Naive thymus-derived CD4-positive, alpha-beta T cell (primary cell): ENCODE results near the gene FOXA3. TPM values are rescaled to one million over a fixed set of nuclear protein-coding genes. Genes with fewer than 3 reads are reported as not detected.
A peak's percentile ranks its signal among the peaks of the same experiment; 100 is the strongest.

Experiments used
- ATAC-seq: fragments of 150-1000 bp; cut with Tn5 transposase; 2 replicates; pipeline ENCODE4 v1.10.0; 2021; ENCODE audit warnings: mild to moderate bottlenecking, moderate library complexity
- CTCF ChIA-PET: fragments of 350-600 bp; sonication (Branson Sonifier 250); formaldehyde crosslinking; loops from one replicate; lab custom pipeline; 2021; ENCODE audit warnings: antibody characterized with exemption; lab: Charles Lee
- POLR2A ChIA-PET: fragments of 350-600 bp; sonication (Branson Sonifier 250); formaldehyde crosslinking; loops from one replicate; lab custom pipeline; 2021; ENCODE audit warnings: antibody characterized with exemption, inconsistent platforms; lab: Charles Lee
- DNase-seq, 9 donors: peaks; one replicate each; pipeline versions ENCODE4 v3.0.0 to v3.0.0-alpha.2; 2020 to 2022; ENCODE audit warnings: mixed read lengths in 1 of 9
- H3K27ac ChIP-seq: one replicate; pipeline ENCODE4 v1.7.0; 2013; ENCODE audit warnings: mild to moderate bottlenecking, low read depth, low read length, moderate library complexity
- H3K27me3 ChIP-seq, 2 donors: one replicate each; pipeline ENCODE4 v1.7.0; 2013; ENCODE audit warnings: low read length in 2 of 2, mild to moderate bottlenecking in 2 of 2, moderate library complexity in 2 of 2; ENCODE audit not compliant: control insufficient read depth in 2 of 2, insufficient read depth in 2 of 2
- H3K36me3 ChIP-seq, 3 experiments: 1 replicate in 2 of 3; 2 replicates in 1 of 3; pipeline ENCODE4 v1.7.0; 2013; ENCODE audit warnings: low read length in 3 of 3, mild to moderate bottlenecking in 3 of 3, moderate library complexity in 1 of 3; ENCODE audit not compliant: insufficient read depth in 3 of 3, control insufficient read depth in 2 of 3
- H3K4me1 ChIP-seq, 2 donors: one replicate each; pipeline ENCODE4 v1.7.0; 2013; ENCODE audit warnings: low read length in 2 of 2, mild to moderate bottlenecking in 2 of 2, moderate library complexity in 1 of 2; ENCODE audit not compliant: control insufficient read depth in 2 of 2, insufficient read depth in 2 of 2
- H3K4me3 ChIP-seq: 2 replicates; pipeline ENCODE4 v1.7.0; 2013; ENCODE audit warnings: mild to moderate bottlenecking, low read length
- H3K9me3 ChIP-seq, 3 experiments: 1 replicate in 2 of 3; 2 replicates in 1 of 3; pipeline ENCODE4 v1.7.0; 2013; ENCODE audit warnings: low read length in 3 of 3; ENCODE audit not compliant: control insufficient read depth in 2 of 3
- H3K27ac Mint-ChIP-seq, 9 donors: one replicate each; pipeline ENCODE4 v1.8.0; 2020 to 2022; ENCODE audit warnings: mixed read lengths in 9 of 9, mild to moderate bottlenecking in 8 of 9, moderate library complexity in 5 of 9, inconsistent platforms in 2 of 9
- H3K27me3 Mint-ChIP-seq, 5 donors: one replicate each; pipeline ENCODE4 v1.8.0; 2021 to 2022; ENCODE audit warnings: mixed read lengths in 5 of 5, mild to moderate bottlenecking in 1 of 5
- H3K36me3 Mint-ChIP-seq, 5 donors: one replicate each; pipeline ENCODE4 v1.8.0; 2020 to 2022; ENCODE audit warnings: mixed read lengths in 5 of 5, mild to moderate bottlenecking in 3 of 5, inconsistent platforms in 1 of 5
- H3K4me1 Mint-ChIP-seq, 7 donors: one replicate each; pipeline ENCODE4 v1.8.0; 2020 to 2022; ENCODE audit warnings: mixed read lengths in 7 of 7, mild to moderate bottlenecking in 3 of 7, inconsistent platforms in 1 of 7
- H3K4me3 Mint-ChIP-seq, 10 donors: one replicate each; pipeline ENCODE4 v1.8.0; 2020 to 2022; ENCODE audit warnings: mild to moderate bottlenecking in 10 of 10, mixed read lengths in 10 of 10, moderate library complexity in 6 of 10, inconsistent platforms in 2 of 10
- H3K9me3 Mint-ChIP-seq, 11 donors: one replicate each; pipeline ENCODE4 v1.8.0; 2020 to 2022; ENCODE audit warnings: mixed read lengths in 11 of 11, mild to moderate bottlenecking in 4 of 11, inconsistent platforms in 1 of 11, moderate library complexity in 1 of 11
- intact Hi-C, 2 donors: fragments of 100-400 bp; cut with micrococcal nuclease; formaldehyde crosslinking; loops; one replicate each; pipeline ENCODE4 v1.15.1; 2023
- polyA plus RNA-seq, 2 donors: library from polyadenylated mRNA; unstranded; fragments of 300-500 nt; fragmentation: Illumina TruSeq; gene quantifications; one replicate each; pipeline ENCODE4 v1.2.3, GENCODE V29; 2021
- total RNA-seq, 6 experiments: library from RNA in 5 of 6; stranded (reverse) in 5 of 6; gene quantifications; 1 replicate in 5 of 6; 2 replicates in 1 of 6; pipeline ENCODE4 v1.2.3 and lab custom pipeline; 2021 to 2026

FOXA3 gene
- total and polyA plus RNA-seq, 7 experiments from 2014 or later = not detected

GRCh38 chr19:45862271-45862563 is 1.9 kb upstream of the FOXA3 start:
- CTCF ChIA-PET = interaction anchor here (2.2 kb wide), 1 partner anchor 94 kb away, joined by 5 read pairs; the partner anchor contains the start of gene SIX5

GRCh38 chr19:45862564-45863334 is 1.4 kb upstream of the FOXA3 start, which contains the start of gene SYMPK:
Gene SYMPK (minus strand): TSS chr19:45863147. CDS start chr19:45854495, 8,652 bp downstream.
- Mint-ChIP-seq H3K27me3 (peaks cover 6 to 39% (median 21%) of the 10 kb centered on the region in 5 donors), H3K4me1 (peaks cover 29 to 37% (median 36%) of the 10 kb centered on the region in 7 donors), H3K27ac (peak within 1 kb of the TSS; percentile 84 to 99 (median 95)), H3K4me3 (peak within 1 kb of the TSS; percentile 90 to 100 (median 96)), H3K9me3 (peaks cover 0 to 3% (median 0%) of the 10 kb centered on the region in 11 donors), H3K36me3 (peaks cover 0 to 9% (median 4%) of the 10 kb centered on the region in 5 donors)
- peaks cover 12 to 15% of the 10 kb centered on the region in 2 donors for H3K4me1 ChIP-seq
- peak within 1 kb of the TSS; percentile 86 for H3K27ac ChIP-seq
- peaks cover 0 to 4% of the 10 kb centered on the region in 2 donors for H3K27me3 ChIP-seq
- ChIA-PET POLR2A (interaction anchor here (0.5 to 1.3 kb wide), 7 partner anchors 24 to 851 kb away, joined by 3 to 6 read pairs (median 5); partner anchors contain the start of genes IRF2BP1 and MYPOP), CTCF (interaction anchor here (0.6 to 2.2 kb wide), 8 partner anchors 20 to 94 kb away, joined by 3 to 8 read pairs (median 6); partner anchors contain the start of genes IRF2BP1, MYPOP and SIX5)
- intact Hi-C loops = loop anchor here (1.0 to 10.0 kb wide), 20 partner anchors 24 to 1380 kb away; partner anchors contain the start of genes CCDC61 (in 2 of the 2), DMWD (in 2 of the 2), FBXO46 (in 2 of the 2) and IRF2BP1 (in 2 of the 2)
- DNase-seq (peak; percentile 93 to 99 (median 99)), ATAC-seq (peak; percentile 99)
- H3K36me3 ChIP-seq = peaks cover 0 to 26% (median 3%) of the 10 kb centered on the region in 3 experiments
- peak within 1 kb of the TSS; percentile 95 for H3K4me3 ChIP-seq
- H3K9me3 ChIP-seq = no peaks in the 10 kb centered on the region

More at GRCh38 chr19:45862271-45862563, 1.9 kb upstream of the FOXA3 start:
- ATAC-seq = no peak
- Histone ChIP-seq H3K27me3 (peaks cover 0 to 4% of the 10 kb centered on the region in 2 donors), H3K36me3 (peaks cover 0 to 26% (median 3%) of the 10 kb centered on the region in 3 experiments), H3K4me3 (peak overlapping the region; percentile 95), H3K9me3 (no peaks in the 10 kb centered on the region), H3K27ac (peak overlapping the region; percentile 86), H3K4me1 (peaks cover 12 to 15% of the 10 kb centered on the region in 2 donors)
- POLR2A ChIA-PET = interaction anchor here (1.3 kb wide), 1 partner anchor 852 kb away, joined by 3 read pairs; no protein-coding TSS in a partner anchor
- Mint-ChIP-seq H3K4me1 (peaks cover 29 to 37% (median 36%) of the 10 kb centered on the region in 7 donors), H3K9me3 (peaks cover 0 to 3% (median 0%) of the 10 kb centered on the region in 11 donors), H3K4me3 (peak overlapping the region; percentile 90 to 100 (median 96)), H3K27ac (peak overlapping the region; percentile 84 to 99 (median 95)), H3K36me3 (peaks cover 0 to 9% (median 4%) of the 10 kb centered on the region in 5 donors), H3K27me3 (peaks cover 6 to 37% (median 21%) of the 10 kb centered on the region in 5 donors)
- DNase-seq = peak in 1 of 9 donors; percentile 32
- intact Hi-C loops = loop anchor here (2.0 to 10.0 kb wide), 7 partner anchors 45 to 1380 kb away; partner anchors contain the start of genes AP2S1 (in 1 of the 2), DMWD (in 1 of the 2), QPCTL (in 1 of the 2) and RSPH6A (in 1 of the 2)

GRCh38 chr19:45863335-45863839 is 739 bp upstream of the FOXA3 start:
- intact Hi-C loops = loop anchor here (1.0 to 10.0 kb wide), 20 partner anchors 23 to 1379 kb away; partner anchors contain the start of genes CCDC61 (in 2 of the 2), DMWD (in 2 of the 2), FBXO46 (in 2 of the 2) and IRF2BP1 (in 2 of the 2)
- H3K27me3 Mint-ChIP-seq = peaks cover 6 to 42% (median 21%) of the 10 kb centered on the region in 5 donors

GRCh38 chr19:45864629-45865082 is 530 bp downstream of the FOXA3 start:
- peaks cover 12 to 15% of the 10 kb centered on the region in 2 donors for H3K4me1 ChIP-seq
- peak overlapping the region; percentile 34 to 98 (median 54) for H3K4me3 Mint-ChIP-seq
- H3K9me3 ChIP-seq = no peaks in the 10 kb centered on the region
- H3K27ac ChIP-seq = no peak overlapping the region
- no peak for DNase-seq
- no peak overlapping the region for H3K4me3 ChIP-seq
- no peaks in the 10 kb centered on the region for H3K9me3 Mint-ChIP-seq
- CTCF ChIA-PET = no interaction called here
- H3K4me1 Mint-ChIP-seq = peaks cover 19 to 31% (median 25%) of the 10 kb centered on the region in 7 donors
- peaks cover 0 to 1% (median 0%) of the 10 kb centered on the region in 5 donors for H3K36me3 Mint-ChIP-seq
- peaks cover 6 to 42% (median 21%) of the 10 kb centered on the region in 5 donors for H3K27me3 Mint-ChIP-seq
- peaks cover 0 to 10% (median under 1%) of the 10 kb centered on the region in 3 experiments for H3K36me3 ChIP-seq
- peaks cover 0 to 4% of the 10 kb centered on the region in 2 donors for H3K27me3 ChIP-seq
- H3K27ac Mint-ChIP-seq = no peak overlapping the region
- ATAC-seq = no peak
- POLR2A ChIA-PET = interaction anchor here (0.6 to 1.5 kb wide), 2 partner anchors 36 to 914 kb away, joined by 3 to 6 read pairs; no protein-coding TSS in a partner anchor
- intact Hi-C loops = loop anchor here (5.0 to 10.0 kb wide), 6 partner anchors 47 to 1378 kb away; partner anchors contain the start of genes AP2S1 (in 1 of the 2), QPCTL (in 1 of the 2), RSPH6A (in 1 of the 2) and SNRPD2 (in 1 of the 2)

More at GRCh38 chr19:45863335-45863839, 739 bp upstream of the FOXA3 start:
- no peak for DNase-seq
- ATAC-seq = no peak
- Histone ChIP-seq H3K36me3 (peaks cover 0 to 19% (median 3%) of the 10 kb centered on the region in 3 experiments), H3K27me3 (peaks cover 0 to 4% of the 10 kb centered on the region in 2 donors), H3K4me3 (peak overlapping the region; percentile 95), H3K9me3 (no peaks in the 10 kb centered on the region), H3K4me1 (peaks cover 12 to 15% of the 10 kb centered on the region in 2 donors), H3K27ac (no peak overlapping the region)
- Mint-ChIP-seq H3K36me3 (peaks cover 0 to 8% (median under 1%) of the 10 kb centered on the region in 5 donors), H3K27ac (peak overlapping the region; percentile 84 to 99 (median 95)), H3K4me3 (peak overlapping the region; percentile 90 to 100 (median 96)), H3K9me3 (peaks cover 0 to 3% (median 0%) of the 10 kb centered on the region in 11 donors), H3K4me1 (peaks cover 25 to 33% (median 31%) of the 10 kb centered on the region in 7 donors)
- ChIA-PET POLR2A (interaction anchor here (0.5 to 1.3 kb wide), 8 partner anchors 23 to 851 kb away, joined by 3 to 6 read pairs (median 4); partner anchors contain the start of genes IRF2BP1 and MYPOP), CTCF (interaction anchor here (0.6 to 2.2 kb wide), 8 partner anchors 19 to 95 kb away, joined by 3 to 8 read pairs (median 6); partner anchors contain the start of genes IRF2BP1, MYPOP and SIX5)

GRCh38 chr19:45865269-45865948 is 1.3 kb downstream of the FOXA3 start:
- Histone ChIP-seq H3K27me3 (peaks cover 0 to 4% of the 10 kb centered on the region in 2 donors), H3K9me3 (no peaks in the 10 kb centered on the region), H3K4me3 (no peak overlapping the region), H3K36me3 (peaks cover 0 to 4% (median 0%) of the 10 kb centered on the region in 3 experiments), H3K27ac (no peak overlapping the region), H3K4me1 (peaks cover 12 to 15% of the 10 kb centered on the region in 2 donors)
- peaks cover 19 to 31% (median 25%) of the 10 kb centered on the region in 7 donors for H3K4me1 Mint-ChIP-seq
- POLR2A ChIA-PET = interaction anchor here (0.6 to 1.5 kb wide), 2 partner anchors 35 to 914 kb away, joined by 3 to 6 read pairs; no protein-coding TSS in a partner anchor
- H3K27ac Mint-ChIP-seq = peak overlapping the region in 1 of 9 donors; percentile 21
- CTCF ChIA-PET = no interaction called here
- H3K27me3 Mint-ChIP-seq = peaks cover 6 to 42% (median 21%) of the 10 kb centered on the region in 5 donors
- H3K9me3 Mint-ChIP-seq = no peaks in the 10 kb centered on the region
- intact Hi-C loops = loop anchor here in 1 of 2 donors (10.0 kb wide), 1 partner anchor 989 kb away; the partner anchor contains the start of gene AP2S1
- ATAC-seq = no peak
- DNase-seq = no peak
- peak overlapping the region in 5 of 10 donors; percentile 29 to 98 (median 39) for H3K4me3 Mint-ChIP-seq
- peaks cover 0 to 1% (median 0%) of the 10 kb centered on the region in 5 donors for H3K36me3 Mint-ChIP-seq
